Nephron (organoid): Measurements from ENCODE around the gene ST3GAL3.

ENCODE experiments used
- H3K27ac Mint-ChIP-seq, 3 experiments: 2 replicates each; pipeline ENCODE4 v1.8.0; 2020; ENCODE audit warnings: mixed read lengths in 3 of 3, mild to moderate bottlenecking in 2 of 3, moderate library complexity in 1 of 3
- H3K27me3 Mint-ChIP-seq: 2 replicates; pipeline ENCODE4 v1.8.0; 2021; ENCODE audit warnings: low read depth, mild to moderate bottlenecking, moderate library complexity, mixed read lengths
- H3K36me3 Mint-ChIP-seq: 2 replicates; pipeline ENCODE4 v1.8.0; 2020; ENCODE audit warnings: low read depth, mixed read lengths
- H3K4me1 Mint-ChIP-seq: 2 replicates; pipeline ENCODE4 v1.8.0; 2020; ENCODE audit warnings: mixed read lengths
- H3K4me3 Mint-ChIP-seq, 3 experiments: 2 replicates each; pipeline ENCODE4 v1.8.0; 2020; ENCODE audit warnings: mild to moderate bottlenecking in 3 of 3, mixed read lengths in 3 of 3, moderate library complexity in 2 of 3
- H3K9me3 Mint-ChIP-seq: 2 replicates; pipeline ENCODE4 v1.8.0; 2020; ENCODE audit warnings: mixed read lengths
- CTCF ChIP-seq, 3 experiments: fragments of 200-600 bp; sonication (generic); IDR thresholded peaks; one replicate each; pipeline ENCODE4 v1.5.0; 2021; ENCODE audit warnings: antibody characterized with exemption in 3 of 3; ENCODE audit not compliant: unreplicated experiment in 3 of 3

The ST3GAL3 gene

GRCh38 chr1:43970911-43971310, 263.6 kb downstream of the ST3GAL3 start:
- Mint-ChIP-seq H3K36me3 (peaks cover 13% of the 10 kb centered on the region), H3K27ac (no peak overlapping the region), H3K4me3 (peak overlapping the region; percentile 93 to 96 (median 94)), H3K4me1 (peaks cover 27% of the 10 kb centered on the region), H3K9me3 (no peaks in the 10 kb centered on the region), H3K27me3 (no peaks in the 10 kb centered on the region)
- TF ChIP-seq CTCF (IDR thresholded peaks at IDR 0.05; ENCODE audit: unreplicated experiment in 3 of 3) = no peak

GRCh38 chr1:43971336-43971980, 264.1 kb downstream of the ST3GAL3 start:
- peak overlapping the region; percentile 93 to 96 (median 94) for H3K4me3 Mint-ChIP-seq
- no peak overlapping the region for H3K27ac Mint-ChIP-seq
- no peaks in the 10 kb centered on the region for H3K27me3 Mint-ChIP-seq
- no peak for TF ChIP-seq CTCF (IDR thresholded peaks at IDR 0.05; ENCODE audit: unreplicated experiment in 3 of 3)
- no peaks in the 10 kb centered on the region for H3K9me3 Mint-ChIP-seq
- H3K4me1 Mint-ChIP-seq = peaks cover 33% of the 10 kb centered on the region
- peaks cover 17% of the 10 kb centered on the region for H3K36me3 Mint-ChIP-seq

- Mint-ChIP-seq H3K4me3 (peak overlapping the region; percentile 94 to 95 (median 94)), H3K27ac (peak overlapping the region; percentile 15 to 85 (median 85)), H3K9me3 (no peaks in the 10 kb centered on the region), H3K36me3 (peaks cover 25% of the 10 kb centered on the region), H3K4me1 (peaks cover 57% of the 10 kb centered on the region), H3K27me3 (no peaks in the 10 kb centered on the region)
- TF ChIP-seq CTCF (IDR thresholded peaks at IDR 0.05; ENCODE audit: unreplicated experiment in 3 of 3) = no peak
Measured at GRCh38 chr1:43973981-43974442, 266.7 kb downstream of the ST3GAL3 start.

GRCh38 chr1:43974443-43975248, 267.3 kb downstream of the ST3GAL3 start, which contains the start of gene ATP6V0B:
Gene ATP6V0B, plus strand, starts transcription at chr1:43974960. Its CDS starts 81 bp downstream, at chr1:43975041.
- TF ChIP-seq CTCF (IDR thresholded peaks at IDR 0.05; ENCODE audit: unreplicated experiment in 3 of 3) = peak in 2 of 3 experiments; percentile 19
- peak within 1 kb of the TSS; percentile 15 to 86 (median 85) for H3K27ac Mint-ChIP-seq
- H3K9me3 Mint-ChIP-seq = no peaks in the 10 kb centered on the region
- no peaks in the 10 kb centered on the region for H3K27me3 Mint-ChIP-seq
- peak within 1 kb of the TSS; percentile 94 to 95 (median 94) for H3K4me3 Mint-ChIP-seq
- H3K36me3 Mint-ChIP-seq = peaks cover 25% of the 10 kb centered on the region
- peaks cover 55% of the 10 kb centered on the region for H3K4me1 Mint-ChIP-seq

DNA sequence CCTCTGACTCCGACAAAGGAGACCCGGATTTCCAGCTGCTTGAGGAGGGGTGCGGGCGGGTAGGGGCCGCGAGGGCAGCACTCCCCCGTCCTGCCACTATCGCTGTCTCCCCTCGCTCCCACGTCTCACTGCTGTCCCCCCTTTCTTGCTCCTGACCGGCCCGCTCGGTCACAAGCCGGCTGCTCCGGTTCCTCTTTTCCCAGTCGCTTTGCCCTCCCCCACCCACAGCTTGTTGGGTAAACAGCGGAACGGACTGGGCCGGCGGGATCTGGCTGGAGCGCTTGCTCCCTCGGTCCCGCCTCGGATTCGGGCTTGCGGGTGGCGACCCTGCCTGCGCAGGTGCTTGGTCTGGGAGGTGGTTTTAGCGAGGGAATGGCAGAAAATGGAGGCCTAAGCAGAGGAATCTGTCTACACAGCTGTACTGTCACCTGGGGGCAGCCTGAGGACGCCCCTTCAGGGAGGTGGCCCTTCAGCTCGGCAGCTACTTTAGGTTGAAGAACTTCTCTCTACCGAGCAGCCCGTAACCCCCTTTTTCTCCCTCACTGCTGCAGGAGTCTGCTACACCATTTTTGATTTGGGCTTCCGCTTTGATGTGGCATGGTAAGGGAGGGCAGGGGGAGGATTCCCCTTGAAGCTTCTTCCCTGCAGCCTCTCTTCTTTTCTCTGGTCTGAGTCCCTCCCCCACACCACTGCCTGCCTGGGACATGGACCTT, 268.1 kb downstream of the ST3GAL3 start:
- peaks cover 25% of the 10 kb centered on the region for H3K36me3 Mint-ChIP-seq
- H3K27ac Mint-ChIP-seq = peak overlapping the region in 2 of 3 experiments; percentile 76 to 86
- peaks cover 49% of the 10 kb centered on the region for H3K4me1 Mint-ChIP-seq
- TF ChIP-seq CTCF (IDR thresholded peaks at IDR 0.05; ENCODE audit: unreplicated experiment in 3 of 3) = no peak
- H3K4me3 Mint-ChIP-seq = peak overlapping the region; percentile 94 to 95 (median 94)
- no peaks in the 10 kb centered on the region for H3K27me3 Mint-ChIP-seq
- no peaks in the 10 kb centered on the region for H3K9me3 Mint-ChIP-seq
